NCI-H446 (cell line): ENCODE measurements around the gene ANKRD17.

Source experiments
- DNase-seq, 2 experiments: peaks; one replicate each; lab custom pipeline; 2025; lab: John Stamatoyannopoulos, UW

ANKRD17 gene

DNA sequence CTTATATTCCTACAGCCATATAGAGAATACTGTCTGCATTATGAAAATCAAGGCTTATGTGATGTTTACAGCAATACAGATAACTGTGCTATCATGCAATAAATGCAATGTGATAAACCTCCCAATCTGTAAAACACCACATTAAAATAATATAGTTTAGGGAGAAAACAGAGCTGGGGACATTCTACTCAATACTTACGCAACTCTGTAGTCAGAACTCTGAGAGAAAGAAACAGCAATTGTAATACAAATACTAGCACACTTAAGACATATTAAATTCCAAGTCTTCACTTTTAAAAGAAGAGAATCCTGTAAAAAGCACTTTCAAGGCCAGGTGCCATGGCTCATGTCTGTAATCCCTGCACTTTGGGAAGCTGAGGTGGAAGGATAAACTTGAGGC, 61.4 kb downstream of the ANKRD17 start:
- DNase-seq: no peak

DNA sequence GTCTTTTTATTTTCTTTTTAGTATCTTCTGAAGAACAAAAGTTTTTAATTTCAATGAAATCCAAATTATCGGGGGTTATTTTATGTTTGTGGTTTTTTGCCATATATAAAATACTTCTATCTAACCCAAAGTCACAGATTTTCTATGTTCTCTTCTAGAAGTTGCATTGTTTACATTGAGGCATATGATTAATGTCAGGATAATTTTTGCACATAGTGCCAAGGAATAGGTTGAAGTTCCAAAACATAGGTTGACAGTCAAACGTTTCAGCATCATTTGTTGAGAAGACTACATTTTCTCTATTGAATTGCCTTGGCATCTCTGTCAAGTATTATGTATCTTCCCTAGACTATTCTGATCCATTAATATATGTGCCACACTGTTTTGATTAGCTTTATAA, 64.5 kb downstream of the ANKRD17 start:
- no peak for DNase-seq

DNA sequence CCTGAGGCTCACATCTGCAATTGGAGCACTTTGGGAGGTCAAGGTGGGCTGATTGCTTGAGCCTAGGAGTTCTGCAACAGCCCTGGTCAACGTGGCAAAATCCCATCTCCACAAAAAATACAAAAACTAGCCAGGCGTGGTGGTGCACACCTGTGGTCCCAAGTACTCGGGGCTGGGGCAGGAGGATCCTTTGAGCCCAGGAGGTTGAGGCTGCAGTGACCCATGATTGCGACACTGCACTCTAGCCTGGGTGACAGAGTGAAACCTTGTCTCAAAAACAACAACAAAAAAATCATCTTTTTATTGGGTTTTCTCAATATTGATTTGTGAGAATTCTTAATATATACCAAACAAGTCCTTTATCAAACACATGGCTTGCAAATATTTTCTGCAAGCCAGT, 64.9 kb downstream of the ANKRD17 start:
- DNase-seq: no peak

DNA sequence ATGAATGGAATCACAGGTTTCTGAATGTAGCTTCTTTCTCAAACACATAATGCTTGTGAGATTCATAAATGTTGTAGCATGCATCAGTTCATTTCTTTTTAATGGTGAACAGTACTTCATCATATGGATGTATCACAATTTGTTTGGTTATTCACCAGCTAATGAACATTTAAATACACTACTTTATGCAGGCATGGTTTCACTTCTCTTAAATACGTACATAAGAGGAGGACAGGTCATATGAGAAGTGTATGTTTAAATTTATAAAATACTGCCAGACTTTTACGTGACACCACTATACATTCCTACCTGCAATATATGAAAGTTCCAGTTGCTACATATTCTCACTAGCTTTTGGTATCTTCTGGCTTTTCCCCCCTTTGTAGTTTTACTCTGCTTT, 65.4 kb downstream of the ANKRD17 start:
- DNase-seq: no peak

DNA sequence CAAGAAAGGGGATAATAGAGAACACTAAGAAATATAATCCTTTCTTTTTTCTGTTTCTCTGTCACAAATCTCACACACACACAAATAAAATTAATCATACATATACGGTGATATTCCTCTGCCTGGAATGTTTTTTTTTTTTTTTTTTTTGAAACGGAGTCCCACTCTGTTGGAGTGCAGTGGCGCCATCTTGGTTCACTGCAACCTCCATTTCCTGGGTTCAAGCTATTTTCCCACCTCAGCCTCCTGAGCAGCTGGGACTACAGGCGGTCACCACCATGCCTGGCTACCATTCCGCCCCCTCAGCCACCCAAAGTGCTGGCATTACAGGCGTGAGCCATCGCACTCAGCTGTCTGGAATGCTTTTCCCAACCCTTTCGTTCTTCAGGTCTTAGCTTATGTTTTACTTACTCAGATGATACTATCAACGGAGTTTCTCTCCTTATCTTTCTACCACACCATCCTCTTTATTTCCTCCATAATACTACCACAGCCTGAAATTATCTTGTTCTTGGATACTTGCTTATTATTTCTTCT, 69.3 kb downstream of the ANKRD17 start:
- no peak for DNase-seq

DNA sequence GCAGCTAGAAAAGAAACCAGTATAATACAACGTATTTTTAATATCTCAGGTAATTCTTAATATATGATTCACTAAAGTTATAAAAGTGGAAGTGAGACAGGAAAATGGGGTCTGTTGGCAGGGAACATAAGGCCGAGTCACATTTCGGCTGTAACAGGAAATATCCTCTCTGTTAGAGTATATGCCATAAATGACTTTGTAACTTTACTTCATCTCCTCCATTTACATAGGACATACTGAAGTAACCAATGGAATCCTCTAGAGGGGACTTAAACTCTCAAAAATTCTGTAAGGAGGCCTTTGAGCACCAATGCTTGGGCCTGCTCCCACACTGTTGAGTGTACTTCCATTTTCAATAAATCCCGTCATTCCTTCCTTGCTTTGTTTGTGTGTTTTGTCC, 71.3 kb downstream of the ANKRD17 start:
- no peak for DNase-seq

DNA sequence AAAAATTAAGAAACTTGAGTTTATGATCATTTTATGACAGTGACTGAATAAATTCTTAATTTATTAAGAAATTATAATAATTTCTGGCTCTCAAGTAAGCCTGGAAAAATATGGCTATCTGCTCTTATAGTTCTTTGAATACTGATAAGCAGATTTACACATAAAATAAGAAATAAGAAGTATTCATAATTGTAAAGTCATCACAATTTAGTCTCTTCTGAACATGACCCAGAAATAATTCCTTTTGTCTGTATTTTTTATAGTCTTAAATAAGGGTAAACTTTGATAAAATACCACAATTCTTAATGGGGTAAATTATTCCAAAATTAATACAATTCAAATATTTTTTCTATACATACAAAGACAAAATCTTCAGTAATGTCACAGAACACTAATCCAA, 72.7 kb downstream of the ANKRD17 start:
- DNase-seq: no peak

DNA sequence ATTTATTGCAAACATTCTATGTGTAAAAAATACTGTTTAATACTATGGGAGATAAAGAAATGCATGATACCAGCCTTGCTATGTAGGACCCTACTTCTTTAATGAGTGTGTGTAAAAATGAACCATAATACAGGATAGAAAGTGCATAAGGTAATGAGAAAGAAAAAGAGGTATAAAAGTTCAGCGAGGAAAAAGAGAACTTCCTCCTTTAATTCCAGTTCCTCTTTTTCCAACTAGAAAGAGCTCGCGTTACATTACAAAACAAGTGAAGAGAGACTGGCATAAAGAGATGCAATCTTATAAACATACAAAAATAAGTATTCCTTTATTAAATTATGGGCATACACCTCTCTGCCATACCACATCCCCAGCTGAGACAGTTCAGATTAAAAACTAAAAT, 77.4 kb downstream of the ANKRD17 start:
- no peak for DNase-seq

DNA sequence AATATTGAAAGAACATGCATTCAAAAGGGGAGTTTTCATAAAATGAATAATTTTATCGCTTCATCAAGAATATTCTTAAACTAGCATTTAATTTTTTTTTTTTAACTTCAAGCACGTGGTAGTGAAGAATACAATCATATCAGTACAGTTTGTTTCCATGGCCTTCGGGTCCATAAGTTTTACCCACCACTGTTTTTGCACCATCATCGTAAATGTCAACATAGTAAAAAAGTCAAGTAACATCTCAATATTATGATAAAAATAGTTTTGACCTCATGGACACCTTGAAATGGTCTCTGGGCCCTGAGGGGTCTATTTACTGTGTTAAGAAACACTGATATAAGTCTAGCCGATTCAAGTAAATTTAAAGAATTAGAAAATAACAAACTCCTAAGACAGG, 80.2 kb downstream of the ANKRD17 start:
- DNase-seq: no peak

DNA sequence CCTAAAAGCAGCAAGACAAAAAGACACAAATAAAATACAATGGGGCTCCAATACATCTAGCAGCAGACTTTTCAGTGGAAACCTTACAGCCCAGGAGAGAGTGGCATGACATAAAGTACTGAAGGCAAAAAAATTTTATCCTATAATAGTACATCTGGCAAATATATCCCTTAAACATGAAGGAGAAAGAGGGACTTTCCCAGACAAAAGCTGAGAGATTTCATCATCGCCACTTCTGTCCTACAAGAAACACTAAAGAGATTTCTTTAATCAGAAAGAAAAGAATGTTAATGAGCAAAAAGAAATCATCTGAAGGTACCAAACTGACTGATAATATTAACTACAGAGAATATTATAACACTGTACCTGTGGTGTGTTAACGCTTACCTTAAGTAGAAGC, 86.4 kb downstream of the ANKRD17 start:
- no peak for DNase-seq

DNA sequence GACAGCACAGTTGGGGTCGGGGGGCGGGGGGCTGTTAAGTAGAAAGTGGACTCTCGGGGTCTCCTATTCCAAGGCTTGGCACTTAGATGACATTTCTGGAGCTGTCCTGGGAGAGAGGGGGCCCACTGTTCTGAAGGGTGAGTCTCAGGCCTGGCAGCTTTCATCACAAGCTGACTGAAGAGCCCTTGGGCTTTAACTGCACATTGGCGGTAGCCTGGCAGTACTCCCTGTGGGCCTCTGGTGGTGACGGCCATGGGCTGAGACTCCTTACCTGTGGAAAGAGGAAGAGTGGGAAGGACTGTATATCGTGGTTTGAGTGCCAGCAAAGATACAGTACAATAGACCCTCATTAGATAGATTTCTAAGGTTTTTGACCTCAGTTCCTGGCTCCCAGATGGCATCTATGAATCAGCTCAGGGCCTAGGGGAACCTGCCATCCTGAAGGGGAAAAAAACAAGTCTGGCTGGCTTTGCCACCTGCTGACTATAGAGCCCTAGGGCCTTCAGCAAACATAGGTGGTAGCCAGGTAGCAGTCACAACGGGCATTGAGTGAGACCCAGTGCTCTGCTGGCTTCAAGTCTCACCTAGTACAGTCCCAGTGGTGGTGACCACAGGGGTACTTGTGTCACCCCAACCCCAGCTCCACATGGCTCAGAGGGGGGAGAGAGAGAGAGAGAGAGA, 87.9 kb downstream of the ANKRD17 start:
- no peak for DNase-seq

DNA sequence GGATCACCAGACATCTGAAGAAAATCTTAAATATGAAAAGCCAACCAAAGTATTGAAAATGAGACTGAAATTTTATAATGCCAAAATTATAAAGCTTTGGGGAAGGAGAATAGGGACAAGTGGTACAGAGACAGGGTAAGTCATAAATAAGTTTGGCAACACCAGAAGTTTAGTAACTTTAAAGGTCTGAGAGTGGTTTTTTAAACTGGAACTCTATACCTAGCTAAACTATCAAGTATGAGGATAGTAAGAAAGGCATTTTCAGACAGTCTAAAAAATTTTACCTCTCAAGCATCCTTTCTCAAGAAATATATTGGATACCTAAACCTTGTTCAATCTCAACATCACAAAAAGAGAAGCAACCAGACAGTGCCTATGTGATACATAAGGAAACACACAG, 92.4 kb downstream of the ANKRD17 start:
- no peak for DNase-seq

DNA sequence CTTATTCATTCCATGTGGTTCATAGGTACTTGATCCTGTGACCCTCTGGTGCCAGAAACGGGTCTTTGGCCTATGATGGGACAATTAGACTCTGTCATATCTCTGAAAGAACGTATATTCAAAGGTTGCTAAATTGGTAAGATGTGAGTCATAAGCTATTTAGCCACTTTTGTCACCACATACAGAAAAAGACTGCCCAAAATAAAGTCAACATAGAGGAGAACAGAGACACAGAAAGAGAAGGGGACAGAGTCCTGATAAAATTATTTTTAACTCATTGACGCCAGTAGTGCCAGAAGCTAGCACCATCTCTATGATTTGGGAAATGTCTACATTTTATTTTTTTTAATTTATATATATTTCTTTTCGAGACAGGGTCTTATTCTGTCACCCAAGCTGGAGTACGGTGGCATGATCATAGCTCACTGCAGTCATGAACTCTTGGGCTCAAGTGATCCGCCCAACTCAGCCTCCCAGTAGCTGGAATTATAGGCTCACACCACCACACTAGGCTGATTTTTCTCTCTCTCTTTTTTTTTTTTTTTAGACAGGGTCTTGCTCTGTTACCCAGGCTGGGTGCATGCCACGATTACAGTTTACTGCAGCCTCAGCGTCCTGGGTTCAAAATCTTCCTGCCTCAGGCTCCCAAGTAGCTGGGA, 96.9 kb downstream of the ANKRD17 start:
- no peak for DNase-seq

DNA sequence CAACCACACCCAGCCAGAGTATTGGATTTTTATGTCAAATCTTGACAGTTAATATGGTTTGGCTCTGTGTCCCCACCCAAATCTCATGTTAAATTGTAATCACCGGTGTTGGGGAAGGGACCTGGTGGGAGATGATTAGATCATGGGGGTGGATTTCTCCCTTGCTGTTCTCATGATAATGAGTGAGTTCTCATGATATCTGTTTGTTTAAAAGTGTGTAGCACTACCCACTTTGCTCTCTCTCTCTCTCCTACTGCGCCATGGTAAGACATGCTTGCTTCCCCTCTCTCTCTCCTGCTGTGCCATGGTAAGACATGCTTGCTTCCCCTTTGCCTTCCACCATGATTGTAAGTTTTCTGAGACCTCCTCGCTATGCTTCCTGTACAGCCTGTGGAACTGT, 102.2 kb downstream of the ANKRD17 start:
- no peak for DNase-seq

DNA sequence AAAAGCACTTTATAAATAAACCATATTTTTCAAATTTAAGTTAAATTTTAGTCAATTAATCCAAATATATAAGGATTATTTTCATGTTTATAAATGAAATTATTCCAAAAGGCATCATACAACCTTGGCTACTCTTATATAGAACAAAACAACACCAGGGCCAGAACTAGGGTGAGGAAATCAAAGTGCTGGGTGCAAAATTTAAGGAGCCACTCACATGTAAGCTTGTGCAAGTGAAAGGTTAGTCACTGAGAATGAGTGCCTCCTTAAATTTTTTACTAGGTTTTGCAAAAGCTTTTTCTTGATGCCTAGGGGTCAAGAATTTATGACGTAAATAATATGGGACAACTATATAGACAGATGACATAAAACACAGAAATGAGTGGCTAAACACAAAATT, 105.7 kb downstream of the ANKRD17 start:
- DNase-seq: no peak

DNA sequence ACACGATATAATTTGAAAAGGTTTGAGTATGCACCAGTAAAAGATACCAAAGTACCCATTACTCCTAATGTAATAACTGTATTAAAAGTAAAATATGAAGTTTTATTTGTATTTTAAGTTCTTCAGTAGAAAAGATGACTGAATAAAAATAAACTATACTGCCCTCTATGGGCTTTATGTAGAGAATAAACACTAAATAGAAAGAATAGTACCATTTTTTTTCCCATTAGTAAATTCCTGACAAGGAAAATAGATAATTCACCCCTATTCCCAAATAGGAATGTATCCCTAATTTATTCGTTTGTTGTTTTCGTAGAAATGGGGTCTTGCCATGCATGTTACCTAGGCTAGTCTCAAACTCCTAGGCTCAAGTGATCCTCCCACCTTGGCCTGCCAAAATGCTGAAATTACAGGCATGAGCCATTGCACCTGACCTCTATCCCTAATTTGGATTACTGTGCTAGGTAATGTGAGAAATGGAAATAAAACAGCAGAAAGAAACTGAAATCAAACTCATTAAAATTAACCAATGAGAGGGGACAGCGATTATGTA, 115.5 kb downstream of the ANKRD17 start:
- no peak for DNase-seq

DNA sequence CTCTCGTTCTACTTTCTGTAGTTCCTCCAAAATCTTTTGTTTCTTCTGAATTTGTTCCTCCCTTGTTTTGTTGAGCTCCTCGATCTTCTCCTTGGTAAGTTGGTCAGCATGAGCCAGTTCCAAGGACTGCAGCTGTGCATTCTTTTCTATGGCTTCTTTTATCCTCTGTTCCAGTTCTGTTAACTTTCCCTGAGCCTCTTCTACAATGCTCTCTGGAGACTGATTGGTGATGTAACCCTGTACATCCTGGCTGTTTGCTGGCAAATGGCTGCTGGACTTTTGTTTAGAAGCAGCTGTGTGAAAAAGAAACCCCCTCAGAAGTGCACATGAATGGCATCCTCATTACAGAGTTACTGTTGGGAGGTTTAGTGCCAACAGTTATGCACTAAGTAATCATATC, 118.6 kb downstream of the ANKRD17 start:
- no peak for DNase-seq

DNA sequence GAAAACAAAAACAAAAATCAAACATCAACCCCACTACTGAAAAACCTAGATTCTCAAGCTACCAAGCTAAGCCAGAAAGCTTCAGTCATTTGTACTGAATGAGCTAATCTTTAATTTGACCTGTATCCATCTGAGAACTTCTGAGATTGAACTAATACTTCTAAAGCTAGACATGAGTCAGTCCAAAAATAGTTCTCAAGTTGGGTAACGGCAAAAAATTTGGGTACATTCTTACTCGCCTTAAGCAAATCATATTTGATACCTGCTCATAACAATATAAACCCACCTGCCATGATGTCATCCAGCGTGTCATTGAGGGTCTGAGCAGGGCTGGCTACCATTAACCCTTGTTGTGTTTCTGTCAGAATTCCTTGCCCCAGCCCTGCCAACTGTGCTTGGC, 119.4 kb downstream of the ANKRD17 start:
- DNase-seq: no peak

DNA sequence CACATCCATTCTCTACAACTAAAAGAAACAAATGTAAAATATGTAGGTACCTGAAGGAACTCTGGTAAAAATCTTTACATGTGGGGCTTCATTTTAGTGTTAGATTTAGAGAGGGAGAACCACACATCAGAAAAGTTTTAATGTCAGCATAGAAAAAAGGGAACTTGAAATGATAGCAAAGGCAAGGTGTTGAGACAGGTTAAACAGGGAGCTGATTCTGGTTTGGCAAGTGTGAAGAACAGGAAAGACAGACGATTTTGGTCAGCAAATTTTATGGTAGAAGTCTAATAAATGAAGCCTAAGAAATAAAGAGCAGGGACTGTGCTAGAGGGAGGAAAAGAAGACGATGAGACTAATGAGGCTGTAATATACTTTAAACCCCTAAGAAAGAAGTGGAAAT, 121.5 kb downstream of the ANKRD17 start:
- DNase-seq: no peak

DNA sequence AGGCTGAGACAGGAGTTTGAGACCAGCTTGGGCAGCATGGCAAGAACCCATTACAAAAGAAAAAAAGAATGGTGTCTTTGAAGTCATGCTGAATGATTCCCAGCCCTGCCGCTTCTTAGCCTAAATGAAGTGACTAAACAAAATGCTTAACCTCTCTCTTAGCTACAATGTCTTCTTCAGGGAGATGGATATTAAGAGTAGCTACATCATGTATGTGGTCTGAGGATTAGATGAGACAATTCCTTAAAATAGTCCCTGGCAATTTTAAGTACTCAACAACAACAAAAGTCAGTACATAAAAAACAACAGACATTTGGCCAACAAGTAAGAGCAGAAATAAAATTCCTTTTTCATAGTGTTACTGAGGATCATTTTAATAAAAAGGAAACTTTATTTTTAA, 124.8 kb downstream of the ANKRD17 start:
- DNase-seq: no peak

DNA sequence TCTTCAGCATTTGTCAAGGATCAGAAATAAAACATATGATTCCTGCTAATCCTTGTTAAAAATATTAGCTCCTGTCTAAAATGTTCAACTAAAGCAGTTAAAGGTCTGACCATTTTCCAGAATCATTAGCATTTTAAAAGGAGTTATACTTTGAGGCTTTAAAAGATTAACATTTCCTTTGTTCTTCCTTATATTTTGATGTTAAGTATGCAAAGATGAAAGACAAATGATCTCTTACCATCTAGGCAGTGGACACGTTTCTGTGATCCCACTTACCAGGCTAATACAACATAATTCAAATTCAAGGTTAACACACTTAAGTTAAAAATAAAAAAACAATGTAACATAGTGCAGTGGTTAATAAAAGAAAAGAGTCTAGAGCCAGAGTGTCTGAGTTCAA, 127.3 kb downstream of the ANKRD17 start:
- no peak for DNase-seq

DNA sequence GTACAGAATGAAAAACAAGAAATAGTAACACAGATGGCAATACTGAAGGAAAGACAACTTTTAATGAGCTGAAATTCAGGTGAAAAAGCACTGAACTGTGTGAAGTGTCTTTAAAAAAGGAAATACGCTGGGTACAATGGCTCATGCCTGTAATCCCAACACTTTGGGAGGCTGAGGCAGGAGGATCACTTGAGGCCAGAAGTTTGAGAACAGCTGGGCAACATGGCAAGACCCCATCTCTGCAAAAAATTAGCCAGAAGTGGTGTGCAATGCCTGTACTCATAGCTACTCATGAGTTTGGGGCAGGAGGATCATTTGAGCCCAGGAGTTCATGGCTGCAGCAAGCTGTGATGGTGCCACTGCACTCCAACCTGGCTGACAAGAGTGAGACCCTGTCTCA, 129.3 kb downstream of the ANKRD17 start:
- no peak for DNase-seq

DNA sequence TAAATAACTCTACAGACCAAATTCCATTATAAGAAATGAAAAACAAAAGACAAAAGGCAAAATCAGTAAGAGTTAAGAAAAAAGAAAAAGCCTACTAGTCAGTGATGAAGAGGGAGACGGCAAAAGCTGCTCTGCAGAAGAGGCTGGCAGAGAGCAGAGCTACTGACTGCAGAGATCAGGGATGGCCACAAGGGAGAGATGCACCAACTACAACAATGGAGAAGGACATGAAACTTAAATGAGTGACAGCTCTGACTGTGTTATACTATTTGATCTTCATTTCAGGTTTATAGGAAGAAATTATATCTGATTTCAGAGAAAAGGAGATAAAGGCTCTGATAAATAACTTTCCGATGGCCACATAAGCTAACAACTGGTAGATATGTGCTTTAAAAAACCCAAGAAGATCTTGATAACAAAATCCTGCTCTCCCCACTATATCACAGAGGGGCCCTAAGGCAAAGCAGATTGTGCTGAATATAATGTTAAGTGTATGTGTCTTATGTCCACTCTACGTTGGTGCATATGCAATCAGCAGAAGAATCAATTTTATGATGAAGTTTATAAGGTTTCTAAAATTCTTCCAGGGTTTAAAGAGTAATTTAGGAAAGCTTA, 130.7 kb downstream of the ANKRD17 start:
- DNase-seq: no peak
